Retinal pigment epithelial cell (primary cell): ENCODE measurements around the gene KIFC1.
"Not testable (repeated sequence)": the region's sequence is repeated elsewhere in the genome, so short reads cannot be mapped to it uniquely, and the experiment has no call there.

Experiments used
- DNase-seq: peaks from one replicate; pipeline ENCODE4 v3.0.0-alpha.2; 2010; ENCODE audit warnings: low read depth
- H3K4me3 ChIP-seq: 2 replicates; pipeline ENCODE4 v1.5.1; 2011; ENCODE audit warnings: mild to moderate bottlenecking, low read length, control low read depth, moderate library complexity
- TF ChIP-seq, protein P1 (sequence below): conservative IDR thresholded peaks from 2 replicates; pipeline ENCODE4 v1.5.1; 2011; ENCODE audit warnings: low read depth, low read length, control low read depth, inconsistent platforms

KIFC1 gene

DNA sequence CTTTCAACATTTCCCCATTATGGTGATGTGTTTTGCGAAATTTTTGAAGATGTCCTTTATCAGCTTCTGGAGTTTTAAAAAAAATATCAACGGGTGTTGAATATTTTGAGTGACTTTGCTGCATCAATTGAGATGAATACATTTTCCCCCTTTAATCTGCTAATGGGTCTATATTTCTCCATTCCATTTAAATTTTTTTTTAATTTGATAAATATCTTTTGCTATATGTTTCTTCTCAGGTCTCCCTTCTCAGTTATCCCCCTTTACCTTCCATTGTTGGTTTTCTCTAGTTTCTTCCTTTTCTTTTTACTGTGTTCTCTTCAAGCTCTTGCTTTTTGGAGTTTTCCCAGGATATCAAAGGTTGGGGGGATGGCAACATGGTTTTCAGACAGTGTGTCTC is 1.4 kb upstream of the KIFC1 start:
- DNase-seq: no peak
- H3K4me3 ChIP-seq: no peak overlapping the region
- TF ChIP-seq, protein P1, sequence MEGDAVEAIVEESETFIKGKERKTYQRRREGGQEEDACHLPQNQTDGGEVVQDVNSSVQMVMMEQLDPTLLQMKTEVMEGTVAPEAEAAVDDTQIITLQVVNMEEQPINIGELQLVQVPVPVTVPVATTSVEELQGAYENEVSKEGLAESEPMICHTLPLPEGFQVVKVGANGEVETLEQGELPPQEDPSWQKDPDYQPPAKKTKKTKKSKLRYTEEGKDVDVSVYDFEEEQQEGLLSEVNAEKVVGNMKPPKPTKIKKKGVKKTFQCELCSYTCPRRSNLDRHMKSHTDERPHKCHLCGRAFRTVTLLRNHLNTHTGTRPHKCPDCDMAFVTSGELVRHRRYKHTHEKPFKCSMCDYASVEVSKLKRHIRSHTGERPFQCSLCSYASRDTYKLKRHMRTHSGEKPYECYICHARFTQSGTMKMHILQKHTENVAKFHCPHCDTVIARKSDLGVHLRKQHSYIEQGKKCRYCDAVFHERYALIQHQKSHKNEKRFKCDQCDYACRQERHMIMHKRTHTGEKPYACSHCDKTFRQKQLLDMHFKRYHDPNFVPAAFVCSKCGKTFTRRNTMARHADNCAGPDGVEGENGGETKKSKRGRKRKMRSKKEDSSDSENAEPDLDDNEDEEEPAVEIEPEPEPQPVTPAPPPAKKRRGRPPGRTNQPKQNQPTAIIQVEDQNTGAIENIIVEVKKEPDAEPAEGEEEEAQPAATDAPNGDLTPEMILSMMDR: no peak

DNA sequence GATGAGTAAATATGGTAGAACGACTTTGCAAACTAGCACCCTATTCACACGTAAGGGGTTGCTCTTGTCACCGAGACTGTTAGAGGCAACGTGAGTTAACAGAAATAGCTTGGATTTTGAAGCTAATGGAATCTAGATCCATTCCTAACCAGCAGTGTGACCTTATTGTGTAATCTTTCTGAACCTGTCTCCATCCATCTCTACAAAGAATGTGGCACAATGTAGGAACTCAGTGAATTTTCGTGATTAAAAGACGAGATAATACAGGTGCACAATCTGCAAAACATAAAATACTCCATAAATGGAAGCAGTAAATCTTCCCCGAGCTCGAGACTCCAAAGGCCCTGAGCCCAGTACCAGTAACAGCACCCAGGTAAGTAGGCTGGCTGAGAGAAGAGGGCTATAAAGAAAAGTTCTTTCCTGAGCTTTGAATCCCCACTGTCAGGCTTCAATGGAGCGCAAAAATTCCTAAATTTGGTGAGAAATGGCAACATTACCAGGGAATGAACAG is 801 bp upstream of the KIFC1 start:
- peak overlapping the region; percentile 8 for H3K4me3 ChIP-seq
- TF ChIP-seq, protein P1: no peak
- DNase-seq: no peak

DNA sequence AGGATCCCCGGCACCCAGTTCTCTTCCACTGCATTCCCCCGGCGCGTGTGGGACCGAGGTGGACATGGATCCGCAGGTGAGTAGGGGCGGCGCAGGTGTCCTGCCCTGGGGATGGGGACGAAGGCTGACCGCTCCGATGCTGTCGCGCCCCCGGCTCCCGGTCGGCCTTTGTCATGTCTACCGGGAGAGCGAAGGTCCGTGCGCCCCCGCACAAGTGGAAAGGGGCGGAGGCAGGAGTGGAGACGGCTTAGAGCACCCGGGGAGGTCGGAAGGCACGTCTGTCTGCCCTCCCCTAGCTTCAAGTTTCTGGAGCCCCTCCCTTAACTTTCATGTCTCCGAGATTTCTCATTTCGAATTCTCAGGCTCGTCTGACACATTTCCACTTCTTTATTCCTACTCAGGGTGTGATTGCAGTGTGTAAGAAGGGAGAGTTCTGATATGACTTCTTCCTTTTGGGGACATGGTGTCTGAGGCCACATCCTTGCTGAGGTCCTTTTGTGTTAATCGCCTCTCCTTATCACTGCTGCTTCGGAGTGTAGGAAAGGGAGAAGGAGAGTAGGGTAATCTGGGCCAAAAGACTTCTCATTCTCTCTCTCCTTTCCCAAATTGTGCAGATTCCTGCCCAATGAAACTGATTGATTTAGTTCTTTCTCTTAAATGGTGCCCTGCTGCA is 435 bp downstream of the KIFC1 start:
- TF ChIP-seq, protein P1: no peak
- H3K4me3 ChIP-seq: peak overlapping the region; percentile 91
- no peak for DNase-seq

DNA sequence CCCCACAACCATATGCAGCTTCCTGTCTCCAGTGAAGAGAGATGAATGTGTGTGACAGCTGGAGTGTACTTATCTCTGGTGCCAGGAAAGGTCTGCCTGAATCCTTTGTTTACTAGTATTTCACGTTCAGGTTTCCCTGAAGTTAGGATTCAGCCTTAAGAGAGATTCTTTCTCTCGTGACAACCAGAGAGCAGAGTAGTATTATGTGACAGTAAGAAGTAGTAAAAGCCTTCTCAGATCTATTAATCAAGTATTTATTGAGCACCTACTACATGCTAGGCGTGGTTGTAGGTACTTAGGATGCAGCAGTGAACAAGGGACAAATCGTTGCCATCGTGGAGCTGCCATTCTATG is 949 bp downstream of the KIFC1 start:
- peak overlapping the region; percentile 91 for H3K4me3 ChIP-seq
- DNase-seq: no peak

DNA sequence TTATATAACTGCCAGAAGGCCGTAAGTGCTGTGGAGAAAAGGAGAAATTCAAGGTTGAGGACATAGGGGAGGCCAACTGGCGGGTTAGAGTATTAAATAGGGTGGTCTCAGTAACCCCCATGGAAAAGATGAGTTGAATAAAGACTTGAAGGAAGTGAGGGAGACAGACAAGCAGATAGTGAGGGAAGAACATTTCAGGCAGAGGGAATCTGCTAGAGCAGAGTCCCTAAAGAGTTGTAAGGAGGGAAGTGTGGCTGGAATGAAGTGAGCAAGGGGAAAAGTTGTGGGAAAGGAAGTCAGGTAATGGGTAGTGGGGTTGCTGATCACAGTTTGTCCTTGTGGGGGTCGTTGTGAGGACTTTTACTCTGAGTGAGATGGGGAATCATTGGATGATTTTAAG is 1.4 kb downstream of the KIFC1 start:
- TF ChIP-seq, protein P1: no peak
- H3K4me3 ChIP-seq: peak overlapping the region; percentile 91
- no peak for DNase-seq

More for the DNA sequence above, 949 bp downstream of the KIFC1 start:
- TF ChIP-seq, protein P1: no peak

DNA sequence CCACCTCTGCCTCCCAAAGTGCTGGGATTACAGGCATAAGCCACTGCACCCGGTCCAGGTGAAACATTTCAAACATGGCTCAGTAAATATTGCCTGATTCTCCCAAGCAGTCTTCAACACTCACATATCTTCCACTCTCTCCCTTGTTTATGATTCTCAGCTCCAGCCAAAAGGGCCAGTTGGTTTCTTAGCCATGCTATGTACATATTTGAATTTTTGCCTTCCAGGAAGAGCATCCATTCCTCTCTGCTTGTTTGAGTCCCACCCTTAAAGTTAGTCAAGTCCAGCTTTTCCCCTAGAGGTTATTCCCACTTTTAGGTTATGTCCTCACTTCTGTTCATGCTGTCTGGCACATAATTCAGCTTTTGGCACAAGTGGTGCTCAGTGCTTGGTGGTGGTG is 5.9 kb downstream of the KIFC1 start:
- TF ChIP-seq, protein P1: no peak
- H3K4me3 ChIP-seq: no peak overlapping the region
- DNase-seq: no peak

DNA sequence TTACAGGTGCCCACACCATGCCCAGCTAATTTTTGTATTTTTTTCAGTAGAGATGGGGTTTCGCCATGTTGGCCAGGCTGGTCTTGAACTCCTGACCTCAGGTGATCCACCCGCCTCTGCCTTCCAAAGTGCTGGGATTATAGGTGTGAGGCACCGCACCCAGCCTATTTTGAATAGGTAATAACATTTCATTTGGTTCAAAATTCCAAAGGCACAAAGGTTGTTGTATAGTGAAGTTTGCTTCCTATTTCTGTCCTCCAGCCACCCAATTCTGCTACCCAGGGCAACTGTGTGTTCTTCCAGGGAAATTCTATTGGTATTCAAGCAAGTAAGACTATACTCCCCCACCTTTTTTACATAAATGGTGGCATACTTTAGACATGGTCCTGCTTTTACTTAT is 7.0 kb downstream of the KIFC1 start:
- not testable (repeated sequence) for DNase-seq, H3K4me3 ChIP-seq

DNA sequence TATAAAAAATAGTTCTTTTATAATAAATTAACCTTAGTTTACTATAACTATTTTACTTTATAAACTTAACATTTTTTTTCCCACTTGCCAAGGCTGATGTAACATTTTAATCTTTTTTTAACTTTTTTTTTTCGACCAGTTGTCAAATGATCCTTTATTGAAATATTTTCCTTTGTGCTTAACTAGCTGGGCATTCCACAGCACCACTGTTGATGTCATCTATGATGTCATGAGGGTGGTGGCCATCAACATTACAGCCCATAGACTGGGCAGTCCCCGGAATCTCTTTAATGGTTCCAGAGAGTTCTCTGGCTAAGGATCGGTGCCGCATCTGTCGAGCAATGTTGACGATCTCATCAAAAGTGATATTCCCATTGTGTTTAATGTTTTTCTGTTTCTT is 8.3 kb downstream of the KIFC1 start:
- not testable (repeated sequence) for H3K4me3 ChIP-seq, DNase-seq
